PC-9 (cell line): ENCODE results near the gene SNRNP48.

Experiments used
- EZH2 ChIP-seq: fragments of 200-600 bp; sonication (generic); IDR thresholded peaks from 2 replicates; pipeline ENCODE4 v1.8.0; 2017; ENCODE audit warnings: antibody characterized with exemption, low read depth
- TF ChIP-seq, protein P1 (sequence below): fragments of 200-600 bp; sonication (generic); conservative IDR thresholded peaks from 2 replicates; pipeline ENCODE4 v1.6.1; 2017; ENCODE audit warnings: mixed run types, antibody characterized with exemption, mild to moderate bottlenecking, moderate library complexity

DNA sequence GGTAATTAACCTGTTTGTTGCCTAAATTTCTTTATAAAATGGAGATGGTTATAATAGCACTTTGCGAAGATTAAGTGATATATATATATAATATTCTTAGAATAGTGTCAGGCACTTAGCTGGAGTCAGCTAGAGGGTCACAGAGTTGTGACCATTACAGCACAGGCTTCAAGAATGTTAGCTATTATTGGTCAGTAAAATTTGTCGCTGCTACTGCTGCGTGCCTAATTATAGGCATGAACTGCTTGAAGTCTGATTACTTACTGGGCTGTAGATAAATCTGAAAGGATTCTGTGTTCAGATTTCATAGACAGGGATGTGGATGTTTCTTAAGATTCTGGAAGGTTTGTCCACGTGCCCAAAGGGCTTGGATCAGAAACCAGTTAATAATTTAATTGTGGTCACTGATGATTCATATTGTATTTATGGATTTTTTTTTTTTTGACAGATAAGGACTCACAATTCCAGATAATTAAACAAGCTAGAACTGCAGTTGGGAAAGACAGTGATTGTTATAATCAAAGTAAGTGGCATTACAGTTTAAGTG lies 4.7 kb downstream of the SNRNP48 start:
- TF ChIP-seq, protein P1, sequence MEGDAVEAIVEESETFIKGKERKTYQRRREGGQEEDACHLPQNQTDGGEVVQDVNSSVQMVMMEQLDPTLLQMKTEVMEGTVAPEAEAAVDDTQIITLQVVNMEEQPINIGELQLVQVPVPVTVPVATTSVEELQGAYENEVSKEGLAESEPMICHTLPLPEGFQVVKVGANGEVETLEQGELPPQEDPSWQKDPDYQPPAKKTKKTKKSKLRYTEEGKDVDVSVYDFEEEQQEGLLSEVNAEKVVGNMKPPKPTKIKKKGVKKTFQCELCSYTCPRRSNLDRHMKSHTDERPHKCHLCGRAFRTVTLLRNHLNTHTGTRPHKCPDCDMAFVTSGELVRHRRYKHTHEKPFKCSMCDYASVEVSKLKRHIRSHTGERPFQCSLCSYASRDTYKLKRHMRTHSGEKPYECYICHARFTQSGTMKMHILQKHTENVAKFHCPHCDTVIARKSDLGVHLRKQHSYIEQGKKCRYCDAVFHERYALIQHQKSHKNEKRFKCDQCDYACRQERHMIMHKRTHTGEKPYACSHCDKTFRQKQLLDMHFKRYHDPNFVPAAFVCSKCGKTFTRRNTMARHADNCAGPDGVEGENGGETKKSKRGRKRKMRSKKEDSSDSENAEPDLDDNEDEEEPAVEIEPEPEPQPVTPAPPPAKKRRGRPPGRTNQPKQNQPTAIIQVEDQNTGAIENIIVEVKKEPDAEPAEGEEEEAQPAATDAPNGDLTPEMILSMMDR, result no peak
- no peak for TF ChIP-seq EZH2
